Stomach (tissue), 4 donors: ENCODE results near the gene SPDYE1.

ENCODE experiments used
- CTCF ChIP-seq, 7 experiments: fragments of 450-650 bp in 4 of 7; fragments of 200-600 bp in 3 of 7; sonication (generic) in 3 of 7; IDR thresholded peaks; one replicate each; pipeline ENCODE4 v1.5.1; 2016 to 2019; ENCODE audit warnings: antibody characterized with exemption in 7 of 7, control low read depth in 2 of 7, mild to moderate bottlenecking in 1 of 7
- EP300 ChIP-seq: sonication (generic); formaldehyde crosslinking; IDR thresholded peaks from one replicate; pipeline ENCODE4 v1.6.1; 2017; ENCODE audit warnings: antibody characterized with exemption
- POLR2A ChIP-seq, 4 donors: fragments of 450-650 bp; IDR thresholded peaks; one replicate each; pipeline ENCODE4 v1.6.1; 2016; ENCODE audit warnings: antibody characterized with exemption in 4 of 4, control low read depth in 2 of 4, mild to moderate bottlenecking in 1 of 4, moderate library complexity in 1 of 4
- POLR2AphosphoS5 ChIP-seq, 3 donors: sonication (generic); formaldehyde crosslinking; IDR thresholded peaks; one replicate each; pipeline ENCODE4 v1.6.1; 2016; ENCODE audit warnings: antibody characterized with exemption in 3 of 3

DNA sequence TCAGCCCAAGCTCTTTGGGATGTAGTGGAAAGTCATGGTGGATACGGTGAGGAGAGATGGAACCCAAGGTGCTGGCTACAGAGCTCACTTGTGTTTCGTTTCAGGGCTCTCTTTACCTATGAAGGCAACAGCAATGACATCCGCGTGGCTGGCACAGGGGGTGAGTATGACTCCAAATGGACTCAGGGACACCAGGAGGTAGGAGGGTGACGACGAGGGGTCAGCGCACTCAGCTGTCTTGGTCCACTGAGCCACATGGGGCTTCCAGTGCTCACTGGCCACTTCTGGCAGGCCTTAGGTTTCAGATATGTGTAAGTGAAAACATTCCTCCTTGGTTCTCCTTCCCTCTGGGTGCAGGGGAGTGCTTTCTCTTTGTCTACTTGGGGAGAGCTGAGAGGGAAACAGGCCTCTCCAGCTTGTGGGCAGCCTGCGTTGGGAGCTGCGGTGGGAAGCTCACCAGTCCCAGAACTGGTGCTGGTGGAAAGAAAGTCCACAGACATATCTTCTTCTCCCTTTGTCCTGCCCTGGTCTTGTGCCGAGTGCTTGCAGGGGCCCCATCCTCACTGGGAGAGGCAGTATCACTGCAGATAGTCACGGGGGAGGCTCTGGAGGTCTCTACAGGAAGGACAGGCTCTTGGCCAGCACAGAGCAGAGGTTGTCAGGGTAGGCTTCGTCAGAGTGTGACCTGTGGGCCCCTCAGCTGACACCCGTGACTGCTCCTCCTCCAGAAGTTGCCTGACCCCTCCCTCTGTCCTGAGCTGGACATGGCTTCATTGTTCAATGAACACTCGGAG lies 52.6 kb downstream of the SPDYE1 start:
- TF ChIP-seq CTCF (IDR thresholded peaks at IDR 0.05) (no peak), EP300 (no peak), POLR2AphosphoS5 (IDR thresholded peaks at IDR 0.05) (no peak), POLR2A (IDR thresholded peaks at IDR 0.05) (no peak)
